H1 (cell line): ENCODE data around the gene NDST4.

ENCODE experiments used
- BRCA1 ChIP-seq: IDR thresholded peaks from 2 replicates; pipeline ENCODE4 v1.6.1; 2012; ENCODE audit warnings: low read depth, low read length, improper control_type of control experiment
- CHD2 ChIP-seq: IDR thresholded peaks from 2 replicates; pipeline ENCODE4 v1.6.1; 2012; ENCODE audit warnings: low read length, improper control_type of control experiment
- CREB1 ChIP-seq: IDR thresholded peaks from 2 replicates; pipeline ENCODE4 v1.6.1; 2012; ENCODE audit warnings: inconsistent platforms
- JUND ChIP-seq: IDR thresholded peaks from 2 replicates; pipeline ENCODE4 v1.6.1; 2011; ENCODE audit warnings: mild to moderate bottlenecking, improper control_type of control experiment, low read length
- POLR2A ChIP-seq, 2 experiments: IDR thresholded peaks; 1 replicate in 1 of 2; 2 replicates in 1 of 2; pipeline ENCODE4 v1.6.1; 2011; ENCODE audit warnings: low read depth in 2 of 2, low read length in 2 of 2, mild to moderate bottlenecking in 2 of 2; ENCODE audit errors: control extremely low read depth in 1 of 2
- TBP ChIP-seq: IDR thresholded peaks from 2 replicates; pipeline ENCODE4 v1.6.1; 2011; ENCODE audit warnings: low read depth, low read length, improper control_type of control experiment
- TF ChIP-seq, protein P1 (sequence below), 3 experiments: IDR thresholded peaks; 1 replicate in 2 of 3; 2 replicates in 1 of 3; pipeline versions ENCODE4 v1.5.1 to v1.6.1; 2011; ENCODE audit warnings: low read length in 3 of 3, mild to moderate bottlenecking in 3 of 3, inconsistent platforms in 2 of 3, low read depth in 1 of 3, moderate library complexity in 1 of 3; ENCODE audit not compliant: insufficient read depth in 1 of 3; ENCODE audit errors: control extremely low read depth in 1 of 3
- TF ChIP-seq, protein P2 (sequence below): IDR thresholded peaks from 2 replicates; pipeline ENCODE4 v1.6.1; 2012; ENCODE audit warnings: inconsistent platforms

DNA sequence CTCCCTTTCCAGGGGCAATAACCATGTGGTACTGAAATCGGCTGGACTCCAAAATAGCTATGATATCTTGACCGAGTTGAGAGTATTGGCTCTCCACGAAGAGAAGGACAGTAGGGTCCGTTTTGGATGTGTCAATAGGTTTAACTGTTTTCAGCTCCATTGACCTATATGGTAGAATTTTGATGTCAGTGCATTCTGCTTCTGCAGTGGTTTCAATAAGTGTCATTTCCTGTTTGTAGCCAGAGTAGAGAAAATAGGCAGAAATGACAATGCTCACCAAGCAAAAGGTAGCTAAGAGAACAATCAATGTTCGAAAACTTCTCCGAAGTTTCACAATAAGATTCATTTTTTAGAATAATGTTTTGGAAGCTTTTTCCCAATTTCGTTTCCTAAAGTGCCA is 36.7 kb downstream of the NDST4 start:
- TF ChIP-seq BRCA1 (no peak), JUND (no peak), TBP (no peak), CHD2 (no peak), POLR2A (IDR thresholded peaks at IDR 0.05; ENCODE audit: control extremely low read depth in 1 of 2, low read depth in 2 of 2, low read length in 2 of 2) (no peak), CREB1 (no peak)
- TF ChIP-seq, protein P1, sequence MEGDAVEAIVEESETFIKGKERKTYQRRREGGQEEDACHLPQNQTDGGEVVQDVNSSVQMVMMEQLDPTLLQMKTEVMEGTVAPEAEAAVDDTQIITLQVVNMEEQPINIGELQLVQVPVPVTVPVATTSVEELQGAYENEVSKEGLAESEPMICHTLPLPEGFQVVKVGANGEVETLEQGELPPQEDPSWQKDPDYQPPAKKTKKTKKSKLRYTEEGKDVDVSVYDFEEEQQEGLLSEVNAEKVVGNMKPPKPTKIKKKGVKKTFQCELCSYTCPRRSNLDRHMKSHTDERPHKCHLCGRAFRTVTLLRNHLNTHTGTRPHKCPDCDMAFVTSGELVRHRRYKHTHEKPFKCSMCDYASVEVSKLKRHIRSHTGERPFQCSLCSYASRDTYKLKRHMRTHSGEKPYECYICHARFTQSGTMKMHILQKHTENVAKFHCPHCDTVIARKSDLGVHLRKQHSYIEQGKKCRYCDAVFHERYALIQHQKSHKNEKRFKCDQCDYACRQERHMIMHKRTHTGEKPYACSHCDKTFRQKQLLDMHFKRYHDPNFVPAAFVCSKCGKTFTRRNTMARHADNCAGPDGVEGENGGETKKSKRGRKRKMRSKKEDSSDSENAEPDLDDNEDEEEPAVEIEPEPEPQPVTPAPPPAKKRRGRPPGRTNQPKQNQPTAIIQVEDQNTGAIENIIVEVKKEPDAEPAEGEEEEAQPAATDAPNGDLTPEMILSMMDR (IDR thresholded peaks at IDR 0.05; ENCODE audit: control extremely low read depth in 1 of 3, insufficient read depth in 1 of 3, low read depth in 1 of 3, low read length in 3 of 3), result no peak
- TF ChIP-seq, protein P2, sequence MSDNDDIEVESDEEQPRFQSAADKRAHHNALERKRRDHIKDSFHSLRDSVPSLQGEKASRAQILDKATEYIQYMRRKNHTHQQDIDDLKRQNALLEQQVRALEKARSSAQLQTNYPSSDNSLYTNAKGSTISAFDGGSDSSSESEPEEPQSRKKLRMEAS, result no peak
